Ovary (tissue), 3 donors: ENCODE measurements around the gene SMAD3.

ENCODE experiments used
- CTCF ChIP-seq, 3 donors: fragments of 450-650 bp in 2 of 3; fragments of 200-600 bp in 1 of 3; IDR thresholded peaks; one replicate each; pipeline versions ENCODE4 v1.5.1 to v1.8.0; 2016 to 2022; ENCODE audit warnings: antibody characterized with exemption in 3 of 3, mild to moderate bottlenecking in 1 of 3
- EP300 ChIP-seq: sonication (generic); formaldehyde crosslinking; IDR thresholded peaks from one replicate; pipeline ENCODE4 v1.6.1; 2017; ENCODE audit warnings: antibody characterized with exemption
- donor health status: DM: no; HTN: no; CAD: no.

- no peak for TF ChIP-seq CTCF (IDR thresholded peaks at IDR 0.05)
- TF ChIP-seq EP300: no peak
Measured at GRCh38 chr15:67101911-67102598, 36.7 kb downstream of the SMAD3 start.
